HG03175 (cell line): ENCODE data around the gene MAPK1.
"Not testable (repeated sequence)": the region's sequence is repeated elsewhere in the genome, so short reads cannot be mapped to it uniquely, and the experiment has no call there.

Experiments
- ATAC-seq: cut with Tn5 transposase; IDR thresholded peaks from one replicate; pipeline ENCODE4 v1.9.1; 2021; ENCODE audit warnings: mild to moderate bottlenecking, moderate library complexity; ENCODE audit not compliant: unreplicated experiment

Gene MAPK1

DNA sequence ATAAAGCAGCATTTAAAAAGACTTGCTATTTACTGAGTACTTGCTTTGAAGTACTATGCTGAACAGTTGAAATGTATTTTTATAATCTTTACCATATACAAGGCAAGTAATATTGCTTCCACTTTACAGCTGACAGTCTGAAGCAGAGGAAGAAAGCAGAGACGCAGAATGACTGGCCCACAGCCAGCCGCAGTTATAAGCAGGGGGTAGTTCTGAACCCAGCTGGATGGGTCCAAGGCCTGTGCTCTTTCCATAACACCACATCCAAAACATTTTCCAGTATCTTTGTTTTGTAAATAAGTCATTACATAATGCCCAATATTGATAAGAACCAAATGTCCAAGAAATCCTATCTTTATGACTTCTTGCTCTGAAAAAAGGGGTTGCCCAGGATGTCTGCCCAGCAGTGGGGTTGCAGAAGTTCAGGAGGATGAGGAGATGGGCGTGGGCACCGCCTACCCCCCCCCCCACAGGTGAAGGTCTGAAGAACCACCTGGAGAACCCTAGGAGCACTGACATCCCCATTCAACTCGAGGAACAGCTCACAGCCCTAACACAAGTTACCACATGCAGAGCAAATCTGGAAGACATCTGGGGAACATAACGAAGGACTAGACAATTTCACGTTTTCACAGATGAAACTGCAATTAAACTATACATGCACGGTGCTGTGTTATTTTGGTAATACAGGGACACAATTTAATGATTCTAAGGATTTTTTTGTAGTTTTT is 107.6 kb downstream of the MAPK1 start:
- no peak for ATAC-seq

- ATAC-seq, result no peak
These were observed 108.4 kb downstream of the MAPK1 start for GRCh38 chr22:21759093-21759492.

GRCh38 chr22:21758091-21758864 is 109.2 kb downstream of the MAPK1 start:
- ATAC-seq, result no peak

- ATAC-seq, result no peak
These were observed 111.6 kb downstream of the MAPK1 start for GRCh38 chr22:21755851-21756284.

GRCh38 chr22:21754523-21754922 is 112.9 kb downstream of the MAPK1 start:
- no peak for ATAC-seq

DNA sequence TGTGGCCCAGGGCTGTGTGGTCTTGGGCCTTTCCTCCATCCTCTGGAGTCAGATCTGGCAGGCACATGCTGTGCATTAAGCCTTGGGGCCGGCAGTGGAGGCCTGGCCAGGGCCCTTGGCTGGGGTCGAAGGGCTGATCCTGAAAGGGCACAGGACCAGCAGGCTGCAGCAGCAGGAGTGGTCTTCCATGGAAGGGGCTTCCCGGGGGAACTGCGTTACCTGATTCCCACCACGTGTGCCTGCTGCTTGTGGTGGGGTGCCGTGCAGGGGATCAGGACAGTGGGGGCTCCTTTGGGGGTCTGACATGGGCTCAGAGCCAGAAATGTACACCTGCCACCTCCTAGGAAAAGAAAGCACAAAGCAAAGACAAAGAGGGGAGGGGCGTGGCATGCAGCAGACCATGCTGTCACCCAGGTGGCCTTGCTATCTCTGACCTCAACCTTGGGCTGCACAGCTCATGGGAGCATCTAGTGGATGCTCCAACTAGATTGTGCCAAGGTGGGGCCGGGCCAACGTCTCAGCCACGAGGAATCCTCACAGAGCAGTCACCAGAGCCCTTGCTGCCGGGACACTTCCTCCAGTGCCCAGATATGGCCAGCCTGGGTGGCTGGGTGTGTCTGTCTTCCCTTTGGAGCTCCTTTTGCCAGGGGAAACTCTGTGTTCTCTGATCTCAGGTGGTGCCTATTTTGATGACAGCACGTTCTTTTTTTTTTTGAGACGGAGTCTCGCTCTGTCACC is 113.9 kb downstream of the MAPK1 start:
- ATAC-seq, result no peak

GRCh38 chr22:21752276-21752675 is 115.2 kb downstream of the MAPK1 start:
- no peak for ATAC-seq

GRCh38 chr22:21745948-21746347 is 121.5 kb downstream of the MAPK1 start:
- no peak for ATAC-seq

GRCh38 chr22:21744917-21745316 is 122.5 kb downstream of the MAPK1 start:
- not testable (repeated sequence) for ATAC-seq

DNA sequence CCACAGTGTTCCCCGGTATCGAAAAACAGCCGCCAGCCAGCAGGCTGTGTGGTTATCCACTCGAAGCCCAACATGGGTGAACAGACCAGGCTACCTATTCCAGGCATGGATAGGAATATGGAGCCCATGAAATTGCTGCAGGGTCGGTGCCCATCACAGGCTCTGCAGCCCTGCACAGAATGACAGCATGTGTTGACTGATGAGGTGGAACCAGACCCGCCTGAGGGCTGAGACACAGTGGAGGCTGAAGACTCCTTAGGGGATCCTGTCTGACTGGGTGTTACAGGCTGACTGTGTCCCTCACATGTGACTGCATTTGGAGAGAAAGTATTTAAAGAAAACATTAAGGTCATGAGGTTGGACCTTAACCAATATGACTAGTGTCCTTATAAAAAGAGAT is 125.7 kb downstream of the MAPK1 start:
- no peak for ATAC-seq

DNA sequence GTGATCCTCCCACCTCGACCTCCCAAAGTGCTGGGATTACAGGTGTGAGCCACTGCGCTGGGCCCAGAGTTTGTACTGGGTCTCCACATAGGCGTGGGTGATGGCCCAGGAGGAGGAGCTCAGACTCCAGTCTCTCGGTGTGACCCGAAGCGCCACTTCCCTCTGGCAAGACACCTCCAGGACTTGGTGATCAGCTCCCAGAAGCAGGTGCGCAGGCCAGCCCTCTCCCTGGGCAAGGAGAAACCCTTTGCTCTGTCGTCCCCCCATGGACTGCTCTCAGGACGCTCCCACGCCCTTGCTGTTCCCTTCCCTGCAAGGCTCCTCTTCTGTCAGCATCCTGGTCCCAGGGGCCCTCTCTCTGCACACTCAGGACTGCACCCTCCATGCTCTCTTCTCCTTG is 126.4 kb downstream of the MAPK1 start:
- no peak for ATAC-seq

DNA sequence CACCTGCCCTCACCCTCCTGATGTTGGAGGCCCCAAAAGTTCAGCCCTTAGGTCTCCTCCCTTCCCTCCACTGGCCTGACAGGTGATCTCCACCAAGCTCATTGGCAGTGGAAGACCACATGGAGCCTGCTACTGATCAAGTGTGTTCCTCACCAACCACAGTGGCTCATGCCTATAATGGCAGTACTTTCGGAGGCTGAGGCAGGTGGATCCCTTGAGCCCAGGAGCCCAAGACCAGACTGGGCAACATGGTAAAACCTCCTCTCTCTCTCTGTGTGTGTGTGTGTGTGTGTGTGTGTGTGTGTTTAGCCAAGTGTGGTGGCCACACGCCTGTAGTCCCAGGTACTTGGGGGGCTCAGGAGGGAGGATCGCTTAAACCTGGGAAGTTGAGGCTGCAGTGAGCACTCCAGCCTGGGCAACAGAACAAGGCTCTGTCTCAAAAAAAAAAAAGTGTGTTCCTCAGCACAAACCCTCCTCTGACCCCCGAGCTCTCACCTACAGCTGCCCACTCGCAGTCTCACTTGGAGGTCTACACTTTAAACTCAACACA is 127.5 kb downstream of the MAPK1 start:
- ATAC-seq, result no peak

DNA sequence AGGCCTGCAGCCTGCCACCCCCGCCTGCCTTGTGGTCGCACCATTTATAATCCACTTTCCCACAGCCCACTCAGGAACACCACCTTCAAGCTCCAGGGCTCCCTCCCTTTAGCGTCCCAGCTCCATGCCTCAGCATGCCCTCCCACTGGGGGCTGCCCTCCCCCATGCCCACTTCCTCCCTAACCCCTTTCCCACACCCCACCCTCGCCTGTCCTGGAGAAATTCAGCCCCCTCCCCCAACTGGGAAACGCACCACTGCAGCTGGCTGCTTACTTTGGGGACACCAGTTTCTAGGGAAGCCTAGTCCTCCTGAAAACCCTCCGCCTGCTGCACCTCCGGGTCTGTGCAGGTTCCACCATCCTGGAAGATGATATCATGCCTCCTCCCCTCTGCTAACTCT is 128.5 kb downstream of the MAPK1 start:
- no peak for ATAC-seq

GRCh38 chr22:21738081-21738480 is 129.4 kb downstream of the MAPK1 start:
- no peak for ATAC-seq

DNA sequence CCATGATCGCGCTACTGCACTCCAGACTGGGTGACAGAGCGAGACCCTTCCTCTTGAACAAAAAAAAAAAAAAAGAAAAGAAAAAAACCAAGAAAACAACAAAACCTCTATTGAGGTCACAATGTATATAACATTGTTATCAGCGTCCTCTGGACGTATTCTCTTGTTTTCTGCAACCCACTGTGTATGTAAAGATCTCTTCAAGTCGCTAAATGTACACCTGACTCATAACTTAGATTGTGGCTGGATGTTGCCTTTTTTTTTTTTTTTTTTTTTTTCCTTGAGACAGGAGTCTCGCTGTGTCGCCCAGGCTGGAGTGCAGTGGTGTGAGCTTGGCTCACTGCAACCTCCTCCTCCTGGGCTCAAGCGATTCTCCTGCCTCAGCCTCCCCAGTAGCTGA is 130.5 kb downstream of the MAPK1 start:
- no peak for ATAC-seq

- peak; percentile 18 for ATAC-seq
These were observed 131.3 kb downstream of the MAPK1 start for GRCh38 chr22:21736084-21736642.

- ATAC-seq, result peak; percentile 85
These were observed 132.0 kb downstream of the MAPK1 start, which contains the start of gene YPEL1 for GRCh38 chr22:21735200-21736083. YPEL1 (minus strand) TSS chr22:21735794; CDS start chr22:21710744, 25,050 bp downstream.

DNA sequence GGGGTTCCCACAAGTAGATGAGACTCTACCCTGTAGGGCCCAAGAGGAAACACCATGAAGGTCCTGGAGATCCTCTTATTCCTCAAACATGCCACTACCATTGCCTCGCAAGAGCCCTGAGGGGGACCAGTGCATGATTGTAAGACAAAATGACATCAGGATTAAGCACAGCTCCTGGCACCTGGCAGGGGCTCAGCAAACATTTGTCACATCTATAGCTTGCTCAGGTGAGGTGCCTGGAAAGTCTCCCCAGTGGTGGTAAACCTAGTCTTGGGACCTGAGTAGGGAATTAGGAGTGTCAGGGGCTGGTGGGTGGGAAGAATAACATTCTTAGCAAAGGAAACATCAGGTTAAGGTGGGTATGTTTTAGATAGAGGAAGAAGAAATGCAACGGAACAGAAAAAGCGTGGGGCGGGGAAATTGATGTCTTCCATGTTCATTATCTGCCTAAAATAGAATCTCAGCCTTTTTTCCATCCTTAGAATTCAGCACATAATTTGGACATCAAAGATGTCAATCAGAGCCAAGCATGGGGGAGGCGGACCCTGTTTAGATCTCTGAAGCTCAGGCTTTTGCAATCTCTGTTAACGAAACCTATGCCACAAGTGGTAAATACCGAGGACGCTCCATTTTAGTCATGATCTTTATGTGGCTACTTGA is 132.8 kb downstream of the MAPK1 start:
- no peak for ATAC-seq

DNA sequence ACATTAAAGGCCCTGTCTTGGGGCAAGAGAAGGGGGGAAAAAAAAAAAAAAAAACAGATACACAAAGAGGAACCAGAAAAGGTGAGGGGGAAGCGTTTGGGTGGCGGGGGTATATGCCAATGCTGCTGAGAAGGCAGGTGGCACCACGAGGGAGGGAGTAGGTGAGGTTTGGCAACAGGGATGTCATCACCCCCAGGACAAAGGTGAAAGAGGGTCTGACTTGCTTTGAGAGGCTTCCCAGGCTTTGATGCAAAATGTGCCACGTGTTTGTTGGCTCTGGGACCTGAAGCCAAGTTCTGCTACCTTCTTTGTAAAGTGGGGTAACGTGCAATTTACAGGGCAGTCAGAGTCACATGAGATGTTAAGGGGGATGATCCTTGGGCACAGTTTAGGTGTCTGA is 135.9 kb downstream of the MAPK1 start:
- no peak for ATAC-seq
